ENCODE data around the gene RUFY4.
"Not testable (repeated sequence)": the region's sequence is repeated elsewhere in the genome, so short reads cannot be mapped to it uniquely, and the experiment has no call there.

The RUFY4 gene

DNA sequence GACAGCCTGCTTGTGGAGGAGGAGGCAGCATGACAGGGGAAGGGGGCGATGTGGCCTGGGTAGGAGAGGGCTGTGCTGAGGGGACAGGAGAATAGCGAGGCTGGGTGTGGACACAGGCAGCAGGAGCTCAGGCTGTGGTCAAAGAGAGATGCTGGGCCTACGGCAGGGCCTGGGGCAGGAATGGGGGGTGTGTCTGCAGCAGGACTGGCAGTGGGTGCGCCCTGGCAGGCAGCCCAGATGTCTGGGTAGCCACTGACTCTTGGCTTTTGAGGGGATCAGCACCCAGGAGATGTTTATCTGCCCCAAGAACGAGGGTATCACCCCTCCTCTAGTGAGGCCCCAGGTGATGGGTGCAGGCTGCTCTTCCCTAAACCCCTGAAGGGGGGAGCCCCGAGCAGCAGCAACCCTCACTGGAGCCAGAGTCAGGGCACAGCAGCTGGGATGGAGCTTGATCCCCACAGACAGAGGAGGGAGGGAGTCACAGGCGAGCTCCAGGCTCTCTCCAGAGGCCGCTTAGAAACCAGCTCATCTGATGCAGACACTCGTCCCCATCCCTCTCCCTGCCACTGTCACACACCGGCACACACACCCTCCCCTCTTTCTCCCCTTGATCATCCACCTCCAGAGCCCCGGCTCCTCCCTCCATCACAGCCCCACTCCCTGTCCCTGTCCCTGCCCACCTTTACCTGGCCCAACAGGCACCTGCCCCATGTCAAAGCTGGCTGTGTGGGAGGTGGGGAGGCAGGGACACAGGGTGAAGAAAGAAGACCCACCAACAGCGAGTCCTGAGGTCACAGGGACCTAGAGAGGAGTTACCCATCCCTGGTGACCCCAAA, 36.5 kb upstream of the RUFY4 start:
- H3K4me1 ChIP-seq (ENCODE audit: control insufficient read depth, insufficient read depth, low read length) = peaks cover 5% of the 10 kb centered on the region; the same call in 1 of the 2 replicates
- no CpG with 5 or more reads among the region's 12 CpGs for WGBS (ENCODE audit: insufficient coverage, insufficient read length)
- H3K27ac ChIP-seq (ENCODE audit: low read length) = no peak overlapping the region

DNA sequence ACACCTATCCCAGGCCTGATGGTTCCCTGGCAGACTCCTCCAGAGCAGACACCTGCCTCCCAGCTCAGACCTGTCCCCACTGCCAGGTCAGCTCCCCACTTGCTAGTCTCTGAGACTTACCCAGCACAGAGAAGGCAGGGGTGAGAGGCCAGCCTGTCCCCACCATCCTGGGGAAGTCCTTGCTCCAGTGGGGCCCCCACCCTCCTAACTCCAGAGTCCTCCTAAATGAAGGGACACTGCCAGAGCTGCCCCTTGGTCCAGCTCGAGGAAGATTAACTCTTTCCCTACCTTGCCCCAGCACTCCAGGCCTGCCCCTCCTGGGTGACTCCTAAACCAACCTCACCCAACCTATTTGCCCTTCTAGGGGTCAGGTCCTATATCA, 35.9 kb upstream of the RUFY4 start:
- H3K4me1 ChIP-seq (ENCODE audit: control insufficient read depth, insufficient read depth, low read length) = peaks cover 5% of the 10 kb centered on the region; the same call in 1 of the 2 replicates
- H3K36me3 ChIP-seq (ENCODE audit: control insufficient read depth, insufficient read depth, low read length) = no peaks in the 10 kb centered on the region
- no CpG with 5 or more reads among the region's 1 CpG for WGBS (ENCODE audit: insufficient coverage, insufficient read length)
- no peaks in the 10 kb centered on the region for H3K9me3 ChIP-seq (ENCODE audit: control insufficient read depth, insufficient read depth, low read length)
- DNase-seq (ENCODE audit: low read depth, low spot score) = no peak
- H3K27ac ChIP-seq (ENCODE audit: low read length) = no peak overlapping the region
- H3K27me3 ChIP-seq (ENCODE audit: control insufficient read depth, insufficient read depth, low read length) = peaks cover 16% of the 10 kb centered on the region; the same call in 1 of the 2 replicates
- H3K4me3 ChIP-seq (ENCODE audit: low read length) = no peak overlapping the region

More for the DNA sequence above, 36.5 kb upstream of the RUFY4 start:
- Histone ChIP-seq H3K9me3 (ENCODE audit: control insufficient read depth, insufficient read depth, low read length) (no peaks in the 10 kb centered on the region), H3K27me3 (ENCODE audit: control insufficient read depth, insufficient read depth, low read length) (peaks cover 16% of the 10 kb centered on the region; the same call in 1 of the 2 replicates), H3K36me3 (ENCODE audit: control insufficient read depth, insufficient read depth, low read length) (no peaks in the 10 kb centered on the region), H3K4me3 (ENCODE audit: low read length) (no peak overlapping the region)
- DNase-seq (ENCODE audit: low read depth, low spot score) = no peak

DNA sequence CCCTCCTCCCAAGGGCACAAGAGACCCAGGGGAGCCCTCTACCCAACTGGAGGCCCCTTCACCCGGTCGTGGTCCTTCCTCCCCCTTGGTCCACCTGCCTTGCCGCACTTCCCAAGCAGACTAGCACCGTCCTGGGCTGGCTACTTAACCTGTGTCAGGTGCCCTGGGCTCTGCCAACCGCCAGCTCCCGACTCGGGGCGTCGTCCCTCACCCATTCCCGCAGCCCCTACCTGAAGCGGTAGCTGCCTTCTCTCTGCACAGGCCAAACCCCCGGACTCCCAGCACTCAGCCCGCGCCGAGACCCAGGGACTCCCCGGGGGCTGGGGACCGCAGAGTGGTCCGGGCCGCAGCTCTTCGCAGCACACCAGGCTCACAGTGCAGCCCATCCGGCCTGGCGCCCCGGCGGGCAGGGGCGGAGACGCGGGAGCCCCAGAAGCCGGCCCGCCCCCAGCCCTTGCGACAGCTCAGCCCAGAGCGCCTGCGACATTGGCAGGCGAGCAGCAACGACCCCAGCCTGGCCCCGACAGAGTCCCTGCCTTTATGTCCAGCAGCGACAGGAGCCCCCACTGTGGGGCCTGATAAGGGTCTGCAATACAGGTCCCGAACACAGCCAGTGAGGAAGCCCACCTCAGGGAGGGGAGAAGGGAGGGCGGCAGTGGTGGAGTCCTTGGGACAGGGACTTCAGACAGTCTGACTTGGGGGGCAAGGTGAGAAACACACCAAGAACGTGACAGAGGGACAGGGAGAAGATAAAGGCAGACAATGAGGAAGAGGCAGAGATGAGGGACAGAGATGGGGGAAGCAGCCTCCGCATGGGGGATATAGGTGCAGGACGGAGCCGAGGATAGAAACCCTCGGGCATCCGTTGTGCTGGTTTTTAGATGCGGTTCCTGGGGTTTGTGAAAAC, 35.2 kb upstream of the RUFY4 start:
- Histone ChIP-seq H3K36me3 (ENCODE audit: control insufficient read depth, insufficient read depth, low read length) (no peaks in the 10 kb centered on the region), H3K4me1 (ENCODE audit: control insufficient read depth, insufficient read depth, low read length) (peaks cover 5% of the 10 kb centered on the region; the same call in 1 of the 2 replicates), H3K27ac (ENCODE audit: low read length) (no peak overlapping the region), H3K27me3 (ENCODE audit: control insufficient read depth, insufficient read depth, low read length) (peaks cover 16% of the 10 kb centered on the region; the same call in 1 of the 2 replicates), H3K4me3 (ENCODE audit: low read length) (peak overlapping the region; percentile 24; the same call in 1 of the 2 replicates), H3K9me3 (ENCODE audit: control insufficient read depth, insufficient read depth, low read length) (no peaks in the 10 kb centered on the region)
- no CpG with 5 or more reads among the region's 45 CpGs for WGBS (ENCODE audit: insufficient coverage, insufficient read length)
- DNase-seq (ENCODE audit: low read depth, low spot score) = no peak

DNA sequence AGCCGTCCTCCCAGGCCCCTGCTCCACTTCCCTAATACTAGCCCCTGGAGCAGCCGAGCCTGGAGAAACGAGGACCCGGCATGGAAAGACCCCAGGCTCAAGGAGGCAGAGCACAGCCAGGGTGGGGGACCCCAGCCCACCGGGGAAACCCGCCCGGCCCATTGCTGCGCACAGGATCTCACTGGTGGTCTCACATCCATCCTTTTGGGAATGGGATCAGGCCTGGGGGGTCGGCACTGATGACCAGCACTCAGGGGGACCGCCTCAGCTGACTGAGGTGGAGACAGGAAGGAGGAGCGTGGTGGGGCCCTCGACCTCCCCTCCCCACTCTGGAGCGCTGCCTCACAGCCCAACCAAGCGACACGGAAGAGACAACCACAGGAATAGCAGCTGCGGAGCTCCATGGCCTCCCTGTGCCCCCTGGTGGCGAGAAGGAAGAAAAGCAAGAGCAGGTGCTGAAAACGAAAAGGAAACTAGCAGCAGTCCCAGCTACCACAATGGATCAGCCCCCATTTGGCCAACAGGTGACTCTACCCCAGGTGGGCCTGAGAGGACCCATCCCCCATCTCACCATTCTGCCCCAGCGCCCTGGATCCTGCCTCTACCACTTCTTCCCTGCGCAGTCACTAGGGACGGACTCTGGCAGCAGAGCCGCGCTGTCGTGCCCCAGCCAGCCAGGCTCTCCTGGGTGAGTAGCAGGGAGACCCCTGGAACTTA, 34.4 kb upstream of the RUFY4 start:
- H3K9me3 ChIP-seq (ENCODE audit: control insufficient read depth, insufficient read depth, low read length); H3K27ac ChIP-seq (ENCODE audit: low read length); H3K4me1 ChIP-seq (ENCODE audit: control insufficient read depth, insufficient read depth, low read length); H3K36me3 ChIP-seq (ENCODE audit: control insufficient read depth, insufficient read depth, low read length); DNase-seq (ENCODE audit: low read depth, low spot score): not testable (repeated sequence)
- Histone ChIP-seq H3K4me3 (ENCODE audit: low read length) (peak overlapping the region; percentile 24), H3K27me3 (ENCODE audit: control insufficient read depth, insufficient read depth, low read length) (peaks cover 16% of the 10 kb centered on the region; the same call in 1 of the 2 replicates)
- no CpG with 5 or more reads among the region's 24 CpGs for WGBS (ENCODE audit: insufficient coverage, insufficient read length)

DNA sequence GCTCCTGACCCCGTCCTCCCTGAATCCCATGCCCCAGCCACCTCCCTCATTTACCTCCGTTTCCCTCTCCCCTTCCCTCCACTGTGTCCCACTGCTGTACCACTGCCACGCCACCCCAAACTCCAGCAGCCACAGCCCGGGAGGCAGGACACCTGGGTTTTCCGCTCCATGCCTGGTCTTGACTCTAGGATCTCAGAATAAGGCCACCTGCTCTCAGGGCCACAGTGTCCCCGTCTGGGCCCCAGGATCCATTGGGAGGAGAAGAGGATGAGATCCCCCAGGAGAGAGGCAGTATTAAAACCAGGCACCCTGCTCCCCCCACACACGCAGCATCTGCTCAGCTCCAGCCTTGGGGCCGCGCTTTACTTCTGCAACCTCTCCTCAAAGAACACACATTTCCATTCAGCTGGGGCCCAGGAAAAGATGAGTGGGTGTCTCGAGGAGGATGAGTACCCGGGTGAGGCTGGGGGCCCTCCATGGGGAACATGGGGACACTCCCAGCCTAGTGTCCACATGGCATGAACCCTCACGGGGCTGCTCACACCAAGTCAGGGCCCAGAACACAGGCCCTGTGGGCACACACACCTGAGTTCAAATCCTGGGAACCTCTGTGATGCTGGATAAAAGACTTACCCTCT, 33.5 kb upstream of the RUFY4 start:
- H3K4me1 ChIP-seq (ENCODE audit: control insufficient read depth, insufficient read depth, low read length) = peaks cover 5% of the 10 kb centered on the region; the same call in 1 of the 2 replicates
- no CpG with 5 or more reads among the region's 12 CpGs for WGBS (ENCODE audit: insufficient coverage, insufficient read length)
- no peaks in the 10 kb centered on the region for H3K9me3 ChIP-seq (ENCODE audit: control insufficient read depth, insufficient read depth, low read length)
- H3K27ac ChIP-seq (ENCODE audit: low read length) = no peak overlapping the region
- DNase-seq (ENCODE audit: low read depth, low spot score) = no peak
- no peak overlapping the region for H3K4me3 ChIP-seq (ENCODE audit: low read length)
- H3K27me3 ChIP-seq (ENCODE audit: control insufficient read depth, insufficient read depth, low read length) = peaks cover 16% of the 10 kb centered on the region; the same call in 1 of the 2 replicates
- H3K36me3 ChIP-seq (ENCODE audit: control insufficient read depth, insufficient read depth, low read length) = no peaks in the 10 kb centered on the region

DNA sequence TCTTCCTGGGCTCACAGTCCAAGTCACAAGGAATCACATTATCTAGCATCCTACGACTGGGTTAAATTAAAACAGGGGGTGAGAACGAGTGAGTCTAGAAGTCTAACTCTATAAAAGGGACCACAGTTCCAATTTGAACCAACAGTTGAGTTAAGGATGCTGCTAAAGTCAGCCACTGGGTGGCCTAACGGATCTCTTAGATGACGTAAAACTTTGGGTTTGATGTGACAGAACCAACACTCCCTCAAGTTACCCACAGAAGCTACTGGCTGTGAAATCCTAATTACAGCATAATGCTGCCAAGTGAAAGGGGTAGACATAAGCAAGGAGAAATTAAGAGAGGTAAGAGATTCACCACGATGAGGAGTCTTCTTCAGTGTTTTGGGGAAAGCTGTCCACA, 32.7 kb upstream of the RUFY4 start:
- Histone ChIP-seq H3K4me3 (ENCODE audit: low read length) (no peak overlapping the region), H3K9me3 (ENCODE audit: control insufficient read depth, insufficient read depth, low read length) (no peaks in the 10 kb centered on the region), H3K27me3 (ENCODE audit: control insufficient read depth, insufficient read depth, low read length) (peaks cover 16% of the 10 kb centered on the region; the same call in 1 of the 2 replicates), H3K36me3 (ENCODE audit: control insufficient read depth, insufficient read depth, low read length) (no peaks in the 10 kb centered on the region), H3K4me1 (ENCODE audit: control insufficient read depth, insufficient read depth, low read length) (peaks cover 5% of the 10 kb centered on the region; the same call in 1 of the 2 replicates), H3K27ac (ENCODE audit: low read length) (no peak overlapping the region)
- no peak for DNase-seq (ENCODE audit: low read depth, low spot score)
- no CpG with 5 or more reads among the region's 5 CpGs for WGBS (ENCODE audit: insufficient coverage, insufficient read length)

DNA sequence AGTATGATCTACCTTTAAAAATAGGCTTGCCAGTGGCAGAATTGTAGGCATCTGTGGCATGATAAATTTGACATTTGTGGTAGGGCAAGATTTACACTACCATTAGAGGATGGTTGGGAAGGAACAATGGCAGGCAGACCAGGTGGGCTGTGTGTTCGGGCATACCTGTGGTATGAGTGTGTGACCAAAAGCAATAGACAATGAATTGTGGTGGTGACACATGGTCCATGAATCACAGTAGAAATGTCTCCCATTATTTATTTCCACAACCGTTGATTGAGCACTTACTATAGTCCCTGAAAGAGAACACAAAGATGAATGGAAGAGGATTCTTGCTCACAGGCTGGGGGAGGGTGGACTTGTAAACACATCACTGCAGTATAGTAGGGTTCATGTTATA, 29.9 kb upstream of the RUFY4 start:
- no peak for DNase-seq (ENCODE audit: low read depth, low spot score)
- no peak overlapping the region for H3K4me3 ChIP-seq (ENCODE audit: low read length)
- H3K9me3 ChIP-seq (ENCODE audit: control insufficient read depth, insufficient read depth, low read length) = no peaks in the 10 kb centered on the region
- WGBS (ENCODE audit: insufficient coverage, insufficient read length) = no CpG with 5 or more reads among the region's 2 CpGs
- peaks cover 4% of the 10 kb centered on the region; the same call in 1 of the 2 replicates for H3K27me3 ChIP-seq (ENCODE audit: control insufficient read depth, insufficient read depth, low read length)
- no peaks in the 10 kb centered on the region for H3K4me1 ChIP-seq (ENCODE audit: control insufficient read depth, insufficient read depth, low read length)
- H3K27ac ChIP-seq (ENCODE audit: low read length) = no peak overlapping the region
- H3K36me3 ChIP-seq (ENCODE audit: control insufficient read depth, insufficient read depth, low read length) = no peaks in the 10 kb centered on the region

DNA sequence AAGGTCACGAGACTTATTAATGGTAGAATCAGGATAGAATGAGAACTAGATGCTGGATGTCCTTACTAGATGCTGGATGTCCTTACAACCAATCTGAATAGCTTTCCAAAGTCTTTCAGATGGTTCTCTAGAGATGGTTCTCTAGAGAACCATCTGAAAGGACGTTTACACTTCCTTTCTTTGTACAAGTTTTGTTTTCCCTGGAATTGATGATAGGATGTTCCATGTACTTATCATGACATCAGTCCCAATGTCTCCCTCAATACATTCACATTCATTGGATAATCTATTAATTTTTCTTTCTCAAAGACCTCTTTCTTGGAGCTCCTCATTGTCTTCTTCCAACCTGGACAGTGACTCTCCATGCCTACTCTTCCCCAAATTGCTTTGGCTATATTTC, 28.2 kb upstream of the RUFY4 start:
- no peaks in the 10 kb centered on the region for H3K27me3 ChIP-seq (ENCODE audit: control insufficient read depth, insufficient read depth, low read length)
- H3K4me1 ChIP-seq (ENCODE audit: control insufficient read depth, insufficient read depth, low read length) = no peaks in the 10 kb centered on the region
- H3K27ac ChIP-seq (ENCODE audit: low read length) = no peak overlapping the region
- H3K36me3 ChIP-seq (ENCODE audit: control insufficient read depth, insufficient read depth, low read length) = no peaks in the 10 kb centered on the region
- no CpG with 5 or more reads among the region's 2 CpGs for WGBS (ENCODE audit: insufficient coverage, insufficient read length)
- no peaks in the 10 kb centered on the region for H3K9me3 ChIP-seq (ENCODE audit: control insufficient read depth, insufficient read depth, low read length)
- H3K4me3 ChIP-seq (ENCODE audit: low read length) = no peak overlapping the region
- no peak for DNase-seq (ENCODE audit: low read depth, low spot score)

DNA sequence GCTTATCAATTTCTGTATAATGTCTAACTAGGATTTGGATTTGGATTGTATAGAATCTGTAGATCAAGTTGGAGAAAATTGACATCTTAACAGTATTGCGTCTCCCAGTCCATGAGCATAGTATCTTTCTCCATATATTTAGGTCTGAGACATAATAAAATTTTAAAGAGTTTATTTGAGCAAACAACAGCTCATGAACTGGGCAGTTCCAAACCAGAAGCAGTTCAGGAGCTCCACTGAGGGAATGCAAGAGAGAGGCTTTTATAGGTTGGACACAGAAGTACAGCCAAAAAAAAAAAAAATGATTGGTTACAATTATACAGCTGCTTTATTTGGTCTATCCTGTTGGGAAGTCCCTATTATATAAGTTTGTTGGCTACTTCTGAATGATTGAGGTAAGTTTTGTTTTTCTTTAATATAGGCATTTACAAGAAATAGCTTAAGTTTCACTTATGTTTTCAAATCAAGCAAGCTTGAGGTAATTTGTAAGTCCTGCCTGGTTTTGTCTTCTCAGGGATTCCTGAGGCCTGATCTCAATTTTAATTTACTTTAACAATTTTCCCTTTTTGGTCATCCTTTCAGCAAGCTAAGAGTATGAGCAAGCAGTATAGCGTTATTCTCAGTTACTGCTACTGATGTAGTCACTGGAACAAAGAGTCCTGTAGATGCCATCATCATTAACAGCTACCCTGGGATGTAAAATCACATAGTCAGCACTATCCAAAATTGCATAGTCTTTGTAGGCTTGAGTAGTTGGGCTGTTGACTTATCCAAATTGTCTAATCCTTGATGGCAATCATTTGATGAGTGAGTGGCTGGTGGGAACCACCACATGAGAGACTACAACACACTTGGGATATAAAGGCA, 27.5 kb upstream of the RUFY4 start:
- Histone ChIP-seq H3K27me3 (ENCODE audit: control insufficient read depth, insufficient read depth, low read length) (no peaks in the 10 kb centered on the region), H3K27ac (ENCODE audit: low read length) (no peak overlapping the region), H3K9me3 (ENCODE audit: control insufficient read depth, insufficient read depth, low read length) (no peaks in the 10 kb centered on the region), H3K4me3 (ENCODE audit: low read length) (no peak overlapping the region), H3K36me3 (ENCODE audit: control insufficient read depth, insufficient read depth, low read length) (no peaks in the 10 kb centered on the region), H3K4me1 (ENCODE audit: control insufficient read depth, insufficient read depth, low read length) (no peaks in the 10 kb centered on the region)
- no CpG with 5 or more reads among the region's 2 CpGs for WGBS (ENCODE audit: insufficient coverage, insufficient read length)
- DNase-seq (ENCODE audit: low read depth, low spot score) = no peak
